GM21529 (cell line): ENCODE data around the gene ZNF148.

ENCODE experiments used
- ATAC-seq: cut with Tn5 transposase; IDR thresholded peaks from one replicate; pipeline ENCODE4 v1.9.1; 2021; ENCODE audit not compliant: unreplicated experiment

Gene ZNF148

DNA sequence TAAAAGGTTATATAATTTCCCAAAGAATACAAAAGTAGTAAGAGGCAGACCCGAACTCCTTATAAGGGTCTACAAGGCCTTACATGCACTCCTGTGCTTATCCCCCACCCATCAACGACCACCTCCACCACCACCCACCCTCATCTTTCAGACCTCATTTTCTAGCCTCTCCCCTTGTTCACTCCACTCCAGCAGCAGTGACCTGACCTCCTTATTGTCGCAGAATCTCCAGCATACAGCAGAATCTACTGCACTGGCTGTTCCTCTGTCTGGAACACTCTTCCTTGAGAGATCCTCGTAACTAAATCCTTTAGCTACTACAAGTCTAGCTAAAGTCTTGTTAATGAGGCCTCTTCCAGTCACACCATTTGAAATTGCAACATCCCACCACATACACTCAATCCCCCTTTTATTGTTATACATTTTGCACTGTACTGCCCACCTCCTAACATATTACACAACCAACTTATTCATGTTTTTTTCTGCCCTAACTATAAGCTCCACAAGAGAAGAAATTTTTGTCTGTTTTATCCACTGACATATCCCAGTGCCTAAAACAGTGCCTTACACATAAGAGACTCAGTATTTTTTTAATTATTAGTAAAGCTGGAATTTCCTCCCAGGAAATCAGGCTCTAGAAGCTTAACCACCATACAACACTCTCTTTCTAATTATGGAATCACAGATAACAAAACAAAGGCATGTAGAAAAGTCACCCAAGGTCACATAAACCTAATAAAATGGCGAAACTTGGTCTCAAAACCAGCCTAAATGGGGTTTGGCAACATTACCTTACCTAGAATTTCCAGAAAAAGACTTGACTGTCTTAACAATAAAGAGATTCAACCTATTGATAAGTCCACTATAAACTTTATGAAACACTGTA, 40.2 kb downstream of the ZNF148 start:
- no peak for ATAC-seq

GRCh38 chr3:125332504-125332903, 42.6 kb downstream of the ZNF148 start:
- no peak for ATAC-seq

GRCh38 chr3:125331243-125331642, 43.9 kb downstream of the ZNF148 start:
- ATAC-seq = no peak

GRCh38 chr3:125326957-125327356, 48.2 kb downstream of the ZNF148 start:
- ATAC-seq = no peak

- ATAC-seq = no peak
These were observed 49.4 kb downstream of the ZNF148 start for GRCh38 chr3:125325746-125326145.

DNA sequence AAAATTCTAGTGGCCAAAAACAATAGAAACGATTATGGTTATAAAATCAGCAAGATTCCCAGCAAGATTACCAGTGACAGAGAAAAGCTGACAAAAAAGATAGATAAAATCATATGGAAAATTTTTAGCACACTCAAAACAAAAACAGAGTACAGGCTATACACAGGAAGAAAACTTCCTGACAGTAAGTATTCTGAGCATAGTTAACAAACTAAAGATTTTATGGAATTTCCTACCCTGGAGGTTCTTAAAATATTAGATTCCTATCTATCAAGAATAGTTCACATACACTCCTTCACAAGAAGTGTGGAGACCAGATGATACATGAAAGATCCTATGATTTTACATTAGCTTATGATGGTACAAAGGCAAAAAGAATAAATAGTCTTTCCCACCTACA, 50.8 kb downstream of the ZNF148 start:
- ATAC-seq = no peak

DNA sequence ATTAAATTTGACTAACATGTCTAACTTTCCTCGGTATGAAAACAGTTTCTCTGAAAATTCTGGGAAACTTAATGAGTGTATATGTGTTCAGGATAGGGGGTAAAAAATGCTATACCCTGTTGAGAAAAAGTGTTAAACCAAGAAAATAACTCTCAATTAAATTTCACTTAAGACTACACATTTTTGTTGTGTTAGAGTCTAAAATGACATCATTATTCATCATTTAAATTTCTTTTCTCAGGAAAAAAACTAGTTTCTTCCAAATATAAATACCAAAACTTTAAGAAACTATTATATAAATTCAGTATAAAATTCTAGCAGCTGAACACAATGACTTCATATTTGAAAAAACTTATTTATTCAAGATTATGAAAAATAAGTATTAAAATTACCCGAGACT, 52.2 kb downstream of the ZNF148 start:
- no peak for ATAC-seq

DNA sequence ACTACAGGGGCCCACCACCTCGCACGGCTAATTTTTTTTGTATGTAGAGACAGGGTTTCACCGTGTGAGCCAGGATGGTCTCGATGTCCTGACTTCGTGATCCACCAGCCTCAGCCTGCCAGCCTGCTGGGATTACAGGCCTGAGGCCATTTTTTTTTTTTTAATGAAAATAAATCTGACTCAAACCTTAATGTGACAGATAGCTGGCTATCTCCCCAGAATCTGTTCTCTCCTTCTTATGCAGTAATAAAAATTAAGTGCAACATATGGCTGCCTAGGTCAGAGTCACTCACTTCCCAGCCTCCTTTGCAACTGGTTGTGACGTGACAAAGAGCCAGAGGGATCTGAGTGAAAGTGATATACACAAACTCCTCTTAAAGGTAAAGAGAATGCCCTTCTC, 53.0 kb downstream of the ZNF148 start:
- ATAC-seq = no peak

GRCh38 chr3:125319765-125320164, 55.4 kb downstream of the ZNF148 start:
- ATAC-seq = no peak

DNA sequence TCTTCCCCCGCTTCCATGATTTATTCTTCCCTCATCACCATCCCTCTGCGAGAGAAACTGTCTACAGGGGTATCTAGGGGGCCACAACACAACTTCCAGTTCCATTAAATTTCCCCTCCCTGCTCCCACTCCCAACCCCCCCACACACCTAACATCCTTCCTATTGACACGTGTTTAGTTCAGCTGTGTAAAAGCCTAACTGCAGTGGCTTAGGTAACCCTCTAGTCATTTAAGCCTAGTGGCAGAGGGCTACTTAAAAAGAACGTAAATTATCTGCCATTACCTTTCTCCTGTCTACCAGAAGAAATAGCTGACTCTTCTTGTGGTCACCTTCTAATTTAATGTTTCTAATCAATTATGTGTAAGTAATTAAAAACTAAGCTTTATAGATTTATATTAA, 56.3 kb downstream of the ZNF148 start:
- no peak for ATAC-seq

DNA sequence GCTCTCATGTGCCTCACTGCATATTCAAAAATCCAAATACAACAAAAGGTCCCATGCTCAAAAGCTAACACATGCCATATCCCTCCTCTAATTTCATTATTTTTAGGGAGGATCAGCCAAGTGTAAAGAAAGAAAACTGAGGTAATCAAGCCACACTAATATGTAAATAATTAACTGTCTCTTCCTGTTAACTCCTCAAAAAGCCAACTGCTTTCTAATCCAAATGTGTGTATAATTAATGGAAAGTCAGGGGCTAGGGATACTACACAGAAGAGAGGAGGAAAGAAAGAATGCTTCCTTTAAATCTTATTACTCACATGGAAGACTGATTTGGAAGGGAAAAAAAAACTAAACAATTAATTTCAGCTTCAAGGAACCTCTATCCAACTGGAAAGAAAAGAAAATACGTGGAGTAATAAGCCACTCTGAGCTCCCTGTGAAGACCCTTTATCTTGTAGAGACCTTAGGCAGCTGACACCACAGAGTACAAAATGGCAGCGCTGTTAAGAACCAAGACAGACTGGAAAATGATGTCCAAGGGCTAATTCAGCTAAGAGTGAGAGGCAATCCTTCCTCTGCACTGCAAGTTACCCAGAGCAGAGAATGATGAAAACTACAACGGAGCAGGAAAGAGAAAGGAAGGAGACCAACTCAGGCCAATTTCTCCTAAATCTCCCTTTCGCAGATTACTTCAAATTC, 56.8 kb downstream of the ZNF148 start:
- ATAC-seq = no peak

- no peak for ATAC-seq
These were observed 57.4 kb downstream of the ZNF148 start for GRCh38 chr3:125317761-125318160.

DNA sequence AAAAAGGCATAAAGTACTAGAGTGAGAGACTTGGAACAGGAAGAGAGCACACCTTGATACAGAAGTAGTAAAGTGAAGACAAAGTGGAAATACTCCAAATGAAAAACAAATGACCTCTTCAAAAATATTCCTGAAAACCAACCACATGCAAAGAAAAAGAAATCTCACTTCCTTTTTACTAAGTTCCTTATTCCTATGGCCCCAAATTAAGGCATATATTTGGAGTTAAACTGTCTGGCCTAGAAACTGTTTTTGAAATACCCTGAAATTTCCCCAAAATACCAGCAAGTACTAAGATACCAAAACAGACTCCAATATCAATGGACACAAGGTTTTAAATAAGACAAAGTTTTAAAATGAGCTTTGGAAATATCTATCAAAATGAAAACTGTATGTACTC, 58.2 kb downstream of the ZNF148 start:
- no peak for ATAC-seq

DNA sequence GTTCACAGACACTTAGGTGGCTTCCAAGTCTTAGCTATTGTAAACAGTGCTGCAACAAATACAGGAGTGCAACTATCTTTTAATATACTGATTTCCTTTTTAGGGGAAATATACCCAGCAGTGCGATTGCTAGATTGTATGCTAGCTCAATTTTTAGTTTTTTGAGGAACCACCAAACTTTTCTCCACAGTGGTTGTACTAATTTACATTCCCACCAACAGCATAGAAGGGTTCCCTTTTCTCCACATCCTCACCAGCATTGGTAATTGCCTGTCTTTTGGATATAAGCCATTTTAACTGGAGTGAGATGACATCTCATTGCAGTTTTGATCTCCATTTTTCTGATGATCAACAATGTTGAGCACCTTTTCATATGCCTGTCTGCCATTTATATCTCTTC, 58.9 kb downstream of the ZNF148 start:
- no peak for ATAC-seq

- ATAC-seq = no peak
These were observed 62.0 kb downstream of the ZNF148 start for GRCh38 chr3:125313060-125313635.

DNA sequence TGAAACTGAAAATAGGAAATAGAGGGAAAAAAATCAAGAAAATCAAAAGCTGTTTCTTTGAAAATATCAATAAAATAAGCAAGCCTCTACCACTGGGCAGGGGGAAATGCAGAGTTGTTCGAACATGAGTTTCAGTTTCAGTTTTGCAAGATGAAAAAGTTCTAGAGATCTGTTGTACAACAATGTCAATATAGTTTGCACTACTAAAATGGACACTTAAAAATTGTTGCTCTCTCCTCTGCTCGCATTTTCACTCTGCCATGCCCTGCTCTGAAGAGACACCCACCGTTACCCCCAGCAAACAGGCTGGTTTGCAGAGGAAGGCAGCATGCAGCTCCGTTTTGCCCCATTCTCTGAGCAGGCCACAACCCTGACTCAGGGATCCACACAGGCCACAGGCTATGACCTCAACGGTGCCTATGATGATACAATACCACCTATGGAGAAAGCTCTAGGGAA, 64.5 kb downstream of the ZNF148 start:
- ATAC-seq = no peak

GRCh38 chr3:125309476-125309875, 65.6 kb downstream of the ZNF148 start:
- ATAC-seq = no peak

DNA sequence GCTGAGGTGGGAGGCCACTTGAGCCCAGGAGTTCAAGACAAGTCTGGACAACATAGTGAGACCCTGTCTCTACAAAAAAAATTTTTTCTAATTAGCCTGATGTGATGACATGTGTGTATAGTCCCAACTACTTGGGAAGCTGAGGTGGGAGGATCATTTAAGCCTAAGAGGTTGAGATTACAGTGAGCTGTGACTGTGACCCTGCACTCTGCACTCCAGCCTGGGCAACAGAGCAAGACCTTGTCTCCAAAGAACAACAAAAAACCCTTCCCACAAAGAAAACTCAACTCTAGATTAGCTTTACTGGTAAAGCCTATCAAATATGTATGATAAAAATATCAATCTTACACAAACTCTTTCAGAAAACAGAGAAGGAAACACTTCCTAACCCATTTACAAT, 68.5 kb downstream of the ZNF148 start:
- ATAC-seq = no peak

- ATAC-seq = no peak
These were observed 72.2 kb downstream of the ZNF148 start for GRCh38 chr3:125302932-125303331.

DNA sequence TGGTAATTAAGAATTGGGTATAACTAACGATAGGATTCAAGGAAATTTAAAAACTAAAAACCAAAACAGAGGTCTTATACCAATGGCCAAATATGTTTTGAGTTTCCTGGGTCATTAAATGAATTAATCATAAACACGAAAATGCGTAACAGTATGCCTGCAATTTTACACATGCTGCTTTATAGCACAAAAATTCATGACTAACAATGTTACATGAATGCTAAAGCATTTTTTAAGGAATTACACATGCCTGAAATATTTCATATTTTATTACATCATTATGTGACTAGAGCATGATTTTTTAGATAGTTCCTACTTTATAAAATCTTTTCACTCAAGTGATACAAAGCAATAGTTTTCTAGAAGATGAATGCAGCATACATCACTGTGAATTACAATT, 74.7 kb downstream of the ZNF148 start:
- no peak for ATAC-seq

DNA sequence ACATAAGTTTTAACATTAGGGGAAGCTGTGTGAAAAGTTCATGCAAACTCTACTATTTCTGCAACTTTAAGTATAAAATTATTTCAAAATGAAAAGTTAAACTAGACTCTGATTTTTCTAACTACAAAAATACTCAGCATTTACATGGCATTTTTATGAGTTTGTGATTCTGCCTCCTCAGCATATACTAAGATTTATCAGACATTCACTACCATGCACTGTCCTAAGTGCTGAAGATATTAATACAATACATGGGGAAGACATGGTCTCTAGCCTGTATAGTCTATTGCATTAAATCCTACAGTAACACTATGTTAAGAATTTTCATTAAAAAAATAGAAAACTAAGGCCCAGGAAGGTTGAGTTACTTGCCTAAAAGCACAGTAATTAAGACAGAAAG, 80.7 kb downstream of the ZNF148 start:
- ATAC-seq = no peak

DNA sequence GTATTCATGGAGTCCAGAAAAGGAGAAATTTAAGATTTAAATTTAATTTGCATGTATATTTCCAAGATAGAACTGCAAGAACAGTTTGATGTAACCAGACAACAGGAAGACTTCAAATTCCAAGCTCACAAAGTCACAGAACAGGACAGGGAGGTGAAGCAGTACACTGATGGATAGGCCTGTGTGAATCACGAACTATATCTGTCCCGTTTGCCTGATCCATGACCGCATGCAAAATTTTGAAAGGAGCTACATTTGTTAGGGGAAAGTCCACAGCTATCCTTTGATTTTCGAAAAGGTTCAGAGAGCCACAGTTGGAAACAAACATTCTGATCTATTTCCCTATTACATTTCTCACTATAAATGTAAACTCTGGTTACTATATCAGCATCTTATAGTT, 83.1 kb downstream of the ZNF148 start:
- no peak for ATAC-seq
